Breast epithelium (tissue), 3 donors: ENCODE measurements around the gene CGNL1.
A peak's percentile ranks its signal among the peaks of the same experiment; 100 is the strongest.

ENCODE experiments used
- CTCF ChIP-seq, 3 donors: fragments of 450-650 bp; IDR thresholded peaks; one replicate each; pipeline ENCODE4 v1.5.1; 2016 to 2017; ENCODE audit warnings: antibody characterized with exemption in 3 of 3, mild to moderate bottlenecking in 3 of 3, moderate library complexity in 3 of 3
- POLR2AphosphoS5 ChIP-seq, 3 donors: sonication (generic); formaldehyde crosslinking; IDR thresholded peaks; one replicate each; pipeline ENCODE4 v1.6.1; 2017; ENCODE audit warnings: antibody characterized with exemption in 3 of 3

- TF ChIP-seq POLR2AphosphoS5 (IDR thresholded peaks at IDR 0.05) (peak in 2 of 3 donors; percentile 15 to 33), CTCF (IDR thresholded peaks at IDR 0.05) (no peak)
Observed at GRCh38 chr15:57565311-57565710, 189.0 kb downstream of the CGNL1 start.
